HT-29 (cell line): ENCODE measurements around the gene RBM11. TPM values are rescaled to one million over a fixed set of nuclear protein-coding genes. Genes with fewer than 3 reads are reported as not detected.

Experiments
- DNase-seq: peaks from one replicate; pipeline ENCODE4 v3.0.0-alpha.2; 2015; ENCODE audit warnings: low spot score
- total RNA-seq: library from RNA; depleted of rRNA; stranded (reverse); fragments of >200 nt; shearing (Covaris generic); gene quantifications from 2 replicates; pipeline ENCODE4 v1.2.3, GENCODE V29; 2014; rRNA removed

RBM11 gene
- total RNA-seq, 1 experiment from 2014 or later: not detected

- no peak for DNase-seq
These were observed 54.7 kb downstream of the RBM11 start for GRCh38 chr21:14270631-14271030.

GRCh38 chr21:14271053-14271452 is 55.1 kb downstream of the RBM11 start:
- no peak for DNase-seq

- no peak for DNase-seq
These were observed 55.7 kb downstream of the RBM11 start for GRCh38 chr21:14271641-14272040.

- peak; percentile 63 for DNase-seq
These were observed 58.0 kb downstream of the RBM11 start for GRCh38 chr21:14273736-14274538.

- DNase-seq: no peak
These were observed 59.8 kb downstream of the RBM11 start for GRCh38 chr21:14275702-14276205.

Other genes with a start within 250 kb of the RBM11 start
- gene LIPI, start 5.2 kb upstream of the RBM11 start, total RNA-seq: not detected in 2 replicates
- 4.6 and 5.5 TPM in 2 replicates for gene HSPA13, start 167.0 kb downstream of the RBM11 start, total RNA-seq